H1 (cell line): ENCODE measurements around the gene TMEM107. TPM values are rescaled to one million over a fixed set of nuclear protein-coding genes. Genes with fewer than 3 reads are reported as not detected.

Experiments used
- CTCF ChIA-PET: fragments of 300-600 bp; sonication (Branson Sonifier 250); formaldehyde crosslinking; loops from one replicate; lab custom pipeline; 2021; ENCODE audit not compliant: partially characterized antibody; lab: Charles Lee
- POLR2A ChIA-PET: fragments of 300-600 bp; sonication (Branson Sonifier 250); formaldehyde crosslinking; loops from one replicate; lab custom pipeline; 2021; ENCODE audit warnings: inconsistent platforms; ENCODE audit not compliant: partially characterized antibody; lab: Charles Lee
- DNase-seq, 2 experiments: peaks; one replicate each; pipeline versions ENCODE4 v3.0.0 to v3.0.0-alpha.2; 2010 to 2022; ENCODE audit warnings: low spot score in 2 of 2, low read depth in 1 of 2, mixed read lengths in 1 of 2
- FAIRE-seq: peaks from 2 replicates; lab custom pipeline; 2011; peaks lifted over from hg19 to GRCh38; lab: Jason Lieb, UNC
- H2AFZ ChIP-seq: 2 replicates; pipeline ENCODE4 v1.8.1; 2012; ENCODE audit warnings: low read length, inconsistent platforms
- H2AK5ac ChIP-seq: 2 replicates; pipeline ENCODE4 v1.6.1; 2013; ENCODE audit warnings: low read depth, low read length
- H2BK120ac ChIP-seq: replicated peaks from 2 replicates; pipeline ENCODE3; 2013; ENCODE audit warnings: low read depth, low read length, inconsistent platforms
- H2BK12ac ChIP-seq: 2 replicates; pipeline ENCODE4 v1.6.1; 2013; ENCODE audit warnings: low read depth, low read length
- H2BK15ac ChIP-seq: 2 replicates; pipeline ENCODE4 v1.6.1; 2013; ENCODE audit warnings: low read length
- H2BK20ac ChIP-seq: 2 replicates; pipeline ENCODE4 v1.6.1; 2013; ENCODE audit warnings: low read length
- H2BK5ac ChIP-seq: 2 replicates; pipeline ENCODE4 v1.6.1; 2013; ENCODE audit warnings: low read depth, low read length
- H3K14ac ChIP-seq: 2 replicates; pipeline ENCODE4 v1.6.1; 2013; ENCODE audit warnings: inconsistent platforms; ENCODE audit not compliant: insufficient read length
- H3K18ac ChIP-seq: 2 replicates; pipeline ENCODE4 v1.6.1; 2013; ENCODE audit warnings: low read length; ENCODE audit errors: extremely low read depth
- H3K23ac ChIP-seq: 2 replicates; pipeline ENCODE4 v1.6.1; 2013; ENCODE audit warnings: inconsistent platforms; ENCODE audit not compliant: insufficient read length
- H3K23me2 ChIP-seq: 2 replicates; pipeline ENCODE4 v1.6.1; 2013; ENCODE audit warnings: low read depth, low read length
- H3K27ac ChIP-seq: 2 replicates; pipeline ENCODE4 v1.6.1; 2011; ENCODE audit warnings: low read depth, low read length, inconsistent platforms
- H3K27me3 ChIP-seq, 4 experiments: replicated peaks in 1 of 4; 1 replicate in 1 of 4; 2 replicates in 3 of 4; pipeline versions ENCODE4 v1.6.1 to v1.8.1; 2011 to 2013; ENCODE audit warnings: low read length in 3 of 4, mild to moderate bottlenecking in 3 of 4, inconsistent platforms in 2 of 4, mixed read lengths in 2 of 4, moderate library complexity in 1 of 4; ENCODE audit not compliant: control insufficient read depth in 3 of 4, insufficient read depth in 3 of 4; ENCODE audit errors: extremely low read depth in 1 of 4
- H3K36me3 ChIP-seq, 4 experiments: 2 replicates each; pipeline versions ENCODE4 v1.6.1 to v1.8.1; 2011 to 2013; ENCODE audit warnings: mild to moderate bottlenecking in 4 of 4, low read length in 3 of 4, moderate library complexity in 2 of 4, control low read depth in 1 of 4, inconsistent platforms in 1 of 4; ENCODE audit not compliant: insufficient read depth in 4 of 4, control insufficient read depth in 2 of 4
- H3K4ac ChIP-seq: replicated peaks from 2 replicates; pipeline ENCODE3; 2013; ENCODE audit warnings: low read length, low read depth, mixed read lengths, inconsistent platforms; ENCODE audit not compliant: insufficient read length
- H3K4me1 ChIP-seq, 4 experiments: replicated peaks in 1 of 4; 1 replicate in 1 of 4; 2 replicates in 3 of 4; pipeline versions ENCODE4 v1.6.1 to v1.8.1; 2011 to 2013; ENCODE audit warnings: low read length in 3 of 4, inconsistent platforms in 2 of 4, mixed read lengths in 1 of 4; ENCODE audit not compliant: insufficient read depth in 4 of 4, control insufficient read depth in 3 of 4
- H3K4me2 ChIP-seq, 2 experiments: 2 replicates each; pipeline versions ENCODE4 v1.6.1 to v1.8.1; 2011 to 2013; ENCODE audit warnings: low read depth in 2 of 2, low read length in 2 of 2, control low read depth in 1 of 2, inconsistent platforms in 1 of 2, mild to moderate bottlenecking in 1 of 2; ENCODE audit not compliant: insufficient read depth in 1 of 2
- H3K4me3 ChIP-seq, 4 experiments: fragments of 200-600, 300-600 bp in 1 of 4; sonication (generic), shearing (Covaris generic), sonication (Bioruptor Twin) in 1 of 4; 2 replicates each; pipeline versions ENCODE4 v1.5.1 to v1.8.1; 2011 to 2016; ENCODE audit warnings: low read length in 4 of 4, low read depth in 3 of 4, control low read depth in 2 of 4, inconsistent platforms in 2 of 4, mild to moderate bottlenecking in 2 of 4, mixed read lengths in 1 of 4, moderate library complexity in 1 of 4; ENCODE audit not compliant: insufficient read depth in 2 of 4; ENCODE audit errors: extremely low read depth in 1 of 4
- H3K56ac ChIP-seq: replicated peaks from 2 replicates; pipeline ENCODE3; 2013; ENCODE audit warnings: low read depth, mild to moderate bottlenecking, mixed read lengths, low read length, inconsistent platforms; ENCODE audit not compliant: insufficient read length
- H3K79me1 ChIP-seq: 2 replicates; pipeline ENCODE4 v1.6.1; 2013; ENCODE audit warnings: low read depth, low read length, control low read depth
- H3K79me2 ChIP-seq, 2 experiments: 2 replicates each; pipeline versions ENCODE4 v1.6.1 to v1.8.1; 2012 to 2013; ENCODE audit warnings: low read length in 2 of 2, mild to moderate bottlenecking in 2 of 2, inconsistent platforms in 1 of 2; ENCODE audit not compliant: insufficient read depth in 2 of 2, control insufficient read depth in 1 of 2
- H3K9ac ChIP-seq, 4 experiments: replicated peaks in 1 of 4; 1 replicate in 1 of 4; 2 replicates in 3 of 4; pipeline versions ENCODE4 v1.6.1 to v1.8.1; 2011 to 2013; ENCODE audit warnings: low read depth in 3 of 4, low read length in 3 of 4, control low read depth in 2 of 4, mild to moderate bottlenecking in 2 of 4, moderate library complexity in 2 of 4, inconsistent platforms in 1 of 4; ENCODE audit errors: extremely low read depth in 1 of 4
- H3K9me3 ChIP-seq, 2 experiments: 2 replicates each; pipeline versions ENCODE4 v1.6.1 to v1.8.1; 2012 to 2013; ENCODE audit warnings: mild to moderate bottlenecking in 2 of 2, moderate library complexity in 2 of 2, control low read depth in 1 of 2, inconsistent platforms in 1 of 2, low read depth in 1 of 2, low read length in 1 of 2, mixed read lengths in 1 of 2; ENCODE audit not compliant: insufficient read depth in 2 of 2
- H4K20me1 ChIP-seq, 2 experiments: replicated peaks in 1 of 2; 2 replicates each; pipeline versions ENCODE3 to v1.8.1; 2011 to 2013; ENCODE audit warnings: inconsistent platforms in 2 of 2, low read length in 2 of 2, mild to moderate bottlenecking in 1 of 2; ENCODE audit not compliant: insufficient read depth in 2 of 2, control insufficient read depth in 1 of 2
- H4K5ac ChIP-seq: 2 replicates; pipeline ENCODE4 v1.6.1; 2013; ENCODE audit warnings: low read length, low read depth, mixed read lengths, inconsistent platforms; ENCODE audit not compliant: insufficient read length
- H4K8ac ChIP-seq: 2 replicates; pipeline ENCODE4 v1.8.0; 2013; ENCODE audit warnings: mild to moderate bottlenecking, moderate library complexity, low read length, inconsistent platforms; ENCODE audit not compliant: insufficient read depth; ENCODE audit errors: extremely low read depth
- H4K91ac ChIP-seq: replicated peaks from 2 replicates; pipeline ENCODE3; 2013; ENCODE audit warnings: low read length, mixed read lengths, inconsistent platforms; ENCODE audit not compliant: insufficient read length
- CBX5 ChIP-seq: fragments of 300-800, 300-1000 bp; sonication (generic); IDR thresholded peaks from 2 replicates; pipeline ENCODE4 v1.7.1; 2016; ENCODE audit warnings: antibody characterized with exemption, low read length, low read depth
- CHD2 ChIP-seq: IDR thresholded peaks from 2 replicates; pipeline ENCODE4 v1.6.1; 2012; ENCODE audit warnings: low read length, improper control_type of control experiment
- CREB1 ChIP-seq: IDR thresholded peaks from 2 replicates; pipeline ENCODE4 v1.6.1; 2012; ENCODE audit warnings: inconsistent platforms
- KDM4A ChIP-seq: IDR thresholded peaks from one replicate; pipeline ENCODE4 v1.7.1; 2012; ENCODE audit warnings: low read depth, mild to moderate bottlenecking, moderate library complexity, low read length, inconsistent platforms; ENCODE audit not compliant: severe bottlenecking
- POLR2AphosphoS5 ChIP-seq: IDR thresholded peaks from 2 replicates; pipeline ENCODE4 v1.6.1; 2011; ENCODE audit warnings: low read depth, low read length
- SIN3A ChIP-seq, 2 experiments: IDR thresholded peaks in 1 of 2; conservative IDR thresholded peaks in 1 of 2; 2 replicates each; pipeline ENCODE4 v1.6.1; 2011 to 2012; ENCODE audit warnings: low read length in 2 of 2, improper control_type of control experiment in 1 of 2, low read depth in 1 of 2, mild to moderate bottlenecking in 1 of 2
- SIRT6 ChIP-seq: IDR thresholded peaks from one replicate; pipeline ENCODE4 v1.7.1; 2012; ENCODE audit warnings: low read length, inconsistent platforms
- YY1 ChIP-seq: IDR thresholded peaks from 2 replicates; pipeline ENCODE4 v1.6.1; 2011; ENCODE audit warnings: low read depth, mild to moderate bottlenecking, low read length
- WGBS, 2 experiments: shearing (Covaris generic) in 1 of 2; methylation state at CpG; one replicate each; pipeline versions ENCODE4 v1.1.6 to v1.1.7; 2013 to 2015; ENCODE audit warnings: low lambda C conversion rate in 2 of 2, mixed read lengths in 2 of 2, inconsistent platforms in 1 of 2, low coverage in 1 of 2, missing lambda C conversion rate in 1 of 2; ENCODE audit not compliant: insufficient replicate concordance in 2 of 2, insufficient coverage in 1 of 2, insufficient read length in 1 of 2; ENCODE audit errors: extremely low coverage in 1 of 2, missing lambda C conversion rate in 1 of 2; 5-methylcytosine and 5-hydroxymethylcytosine counted together
- polyA plus RNA-seq, 7 experiments: library from polyadenylated mRNA; depleted of rRNA in 3 of 7; stranded (reverse) in 5 of 7; unstranded in 2 of 7; fragments of >200 nt in 5 of 7; fragments of 200-250 nt in 2 of 7; gene quantifications; 1 replicate in 5 of 7; 2 replicates in 1 of 7; 4 replicates in 1 of 7; pipeline versions ENCODE4 v1.2.1 to v1.2.3, GENCODE V29; 2011 to 2013; ENCODE audit warnings: missing spikeins in 2 of 7, mixed read lengths in 2 of 7
- total RNA-seq: library from RNA; stranded (reverse); fragmentation: NEBNext Ultra II Directional; extraction: Animal tissue kit (Norgen Biotek cat#: 25700); gene quantifications from 2 replicates; pipeline ENCODE4 v1.2.1, GENCODE V29; 2021
- TF ChIP-seq, protein P1 (sequence below), 3 experiments: IDR thresholded peaks; 1 replicate in 2 of 3; 2 replicates in 1 of 3; pipeline versions ENCODE4 v1.5.1 to v1.6.1; 2011; ENCODE audit warnings: low read length in 3 of 3, mild to moderate bottlenecking in 3 of 3, inconsistent platforms in 2 of 3, low read depth in 1 of 3, moderate library complexity in 1 of 3; ENCODE audit not compliant: insufficient read depth in 1 of 3; ENCODE audit errors: control extremely low read depth in 1 of 3

TMEM107 gene
- total and polyA plus RNA-seq, 2 of the 8 experiments (the other 6 are each of a cell fraction or from before 2014, with no cell fraction given): 17.3 to 21.5 TPM

DNA sequence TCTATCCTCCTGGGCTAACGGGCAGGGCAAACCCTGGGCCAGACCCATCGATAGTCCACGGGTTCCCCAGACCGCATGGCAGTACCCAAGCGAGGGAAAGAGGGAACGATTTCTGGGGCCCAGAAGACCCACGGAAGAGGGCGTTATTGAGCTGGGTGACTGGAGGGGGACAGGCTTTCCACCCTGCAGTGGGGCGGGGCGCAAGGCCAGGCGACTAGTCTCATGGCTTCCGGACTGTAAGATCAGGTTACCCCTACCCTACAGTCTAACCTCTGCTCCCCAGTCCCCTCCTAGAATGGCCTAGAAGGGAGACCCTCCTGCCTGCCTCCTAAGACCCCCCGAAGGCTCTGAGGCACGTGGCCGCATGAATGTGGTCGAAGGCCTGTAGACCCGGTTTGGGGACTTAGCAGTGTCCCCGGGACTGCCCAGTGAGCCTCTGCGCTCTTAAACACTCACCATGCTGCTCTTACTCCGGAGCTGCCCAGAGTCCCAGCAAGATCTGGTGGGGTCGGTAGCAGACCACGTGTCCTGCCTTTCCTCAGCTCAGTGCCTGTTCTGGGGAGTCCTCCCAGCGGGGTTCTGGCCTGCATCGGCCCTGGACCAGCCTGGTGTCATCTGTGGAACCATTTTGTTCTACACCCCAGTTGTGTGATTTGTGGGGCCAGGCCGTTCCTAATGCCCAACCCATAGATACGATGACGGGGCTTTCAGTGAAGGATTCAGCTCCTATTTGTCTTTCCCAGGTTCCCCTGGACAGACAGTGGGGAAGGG, 47.4 kb upstream of the TMEM107 start:
- H3K14ac ChIP-seq: no peak overlapping the region
- H4K91ac ChIP-seq: peak overlapping the region; percentile 48
- H3K56ac ChIP-seq: peak overlapping the region; percentile 88
- peak overlapping the region; percentile 74; the same call in 1 of the 2 replicates for H4K8ac ChIP-seq
- H3K4me1 ChIP-seq: peaks cover 0 to 15% (median 2%) of the 10 kb centered on the region in 4 experiments; a peak in 4 of 7 replicates
- peak overlapping the region; percentile 74 for H4K5ac ChIP-seq
- POLR2A ChIA-PET: interaction anchor here (0.6 to 53.4 kb wide), 24 partner anchors 14 to 536 kb away, joined by 3 to 1521 read pairs (median 6); partner anchors contain the start of genes AURKB, BORCS6, CTC1 and KRABD2
- no peaks in the 10 kb centered on the region for H3K79me2 ChIP-seq
- peaks cover 19% of the 10 kb centered on the region for H3K23me2 ChIP-seq
- peak overlapping the region; percentile 96 for H3K18ac ChIP-seq
- no peak for FAIRE-seq
- no peak overlapping the region for H2BK12ac ChIP-seq
- no peak overlapping the region for H2BK20ac ChIP-seq
- peak overlapping the region; percentile 88; the same call in 1 of the 2 replicates for H2BK15ac ChIP-seq
- H2AFZ ChIP-seq: peak overlapping the region; percentile 18; the same call in 1 of the 2 replicates
- WGBS, 2 experiments: 7% methylated on average over 26 of the region's 27 CpGs; no CpG with 5 or more reads in 1 of the 2 experiments
- H3K36me3 ChIP-seq: peaks cover 0 to 12% (median 3%) of the 10 kb centered on the region in 4 experiments; a peak in 4 of 8 replicates
- H3K4me2 ChIP-seq: peak overlapping the region; percentile 89 to 96
- peak overlapping the region; percentile 92 for H3K4ac ChIP-seq
- H3K27ac ChIP-seq: peak overlapping the region; percentile 84
- H3K79me1 ChIP-seq: no peaks in the 10 kb centered on the region
- CTCF ChIA-PET: interaction anchor here (0.7 to 4.1 kb wide), 18 partner anchors 10 to 166 kb away, joined by 3 to 26 read pairs (median 3); partner anchors contain the start of gene SLC25A35
- peak overlapping the region in 3 of 4 experiments; percentile 39 to 73 (median 73); a peak in 6 of 7 replicates for H3K9ac ChIP-seq
- no peak overlapping the region for H3K23ac ChIP-seq
- no peak overlapping the region for H2AK5ac ChIP-seq
- no peaks in the 10 kb centered on the region for H3K9me3 ChIP-seq
- peak overlapping the region; percentile 59 for H2BK120ac ChIP-seq
- peak overlapping the region; percentile 67 to 97 (median 88) for H3K4me3 ChIP-seq
- H2BK5ac ChIP-seq: peak overlapping the region; percentile 89
- H3K27me3 ChIP-seq: no peaks in the 10 kb centered on the region
- peak in 1 of 2 experiments; percentile 82 for DNase-seq
- H4K20me1 ChIP-seq: peaks cover 3 to 6% of the 10 kb centered on the region in 2 experiments
- no peak for TF ChIP-seq CBX5
- TF ChIP-seq, protein P1, sequence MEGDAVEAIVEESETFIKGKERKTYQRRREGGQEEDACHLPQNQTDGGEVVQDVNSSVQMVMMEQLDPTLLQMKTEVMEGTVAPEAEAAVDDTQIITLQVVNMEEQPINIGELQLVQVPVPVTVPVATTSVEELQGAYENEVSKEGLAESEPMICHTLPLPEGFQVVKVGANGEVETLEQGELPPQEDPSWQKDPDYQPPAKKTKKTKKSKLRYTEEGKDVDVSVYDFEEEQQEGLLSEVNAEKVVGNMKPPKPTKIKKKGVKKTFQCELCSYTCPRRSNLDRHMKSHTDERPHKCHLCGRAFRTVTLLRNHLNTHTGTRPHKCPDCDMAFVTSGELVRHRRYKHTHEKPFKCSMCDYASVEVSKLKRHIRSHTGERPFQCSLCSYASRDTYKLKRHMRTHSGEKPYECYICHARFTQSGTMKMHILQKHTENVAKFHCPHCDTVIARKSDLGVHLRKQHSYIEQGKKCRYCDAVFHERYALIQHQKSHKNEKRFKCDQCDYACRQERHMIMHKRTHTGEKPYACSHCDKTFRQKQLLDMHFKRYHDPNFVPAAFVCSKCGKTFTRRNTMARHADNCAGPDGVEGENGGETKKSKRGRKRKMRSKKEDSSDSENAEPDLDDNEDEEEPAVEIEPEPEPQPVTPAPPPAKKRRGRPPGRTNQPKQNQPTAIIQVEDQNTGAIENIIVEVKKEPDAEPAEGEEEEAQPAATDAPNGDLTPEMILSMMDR (IDR thresholded peaks at IDR 0.05; ENCODE audit: control extremely low read depth in 1 of 3, insufficient read depth in 1 of 3, low read depth in 1 of 3, low read length in 3 of 3): peak in 1 of 3 experiments; percentile 23; a peak in 1 of 4 replicates
- no peak; the same call in 1 of the 2 replicates for TF ChIP-seq YY1
- no peak for TF ChIP-seq CREB1
- TF ChIP-seq SIN3A (conservative IDR thresholded peaks at IDR 0.05 in 1 of 2, IDR thresholded peaks at IDR 0.05 in 1 of 2; ENCODE audit: low read depth in 1 of 2, low read length in 2 of 2): no peak
- TF ChIP-seq CHD2: no peak
- TF ChIP-seq SIRT6: no peak
- TF ChIP-seq POLR2AphosphoS5: peak; percentile 51; the same call in 1 of the 2 replicates
- peak; percentile 51 for TF ChIP-seq KDM4A
